ENCODE results near the gene PARD6G. TPM values are rescaled to one million over a fixed set of nuclear protein-coding genes. Genes with fewer than 3 reads are reported as not detected.

Gene PARD6G
- total and polyA plus RNA-seq, 8 donors: 0.42 to 2.2 (median 1.2) TPM

GRCh38 chr18:80231616-80232015, 15.7 kb downstream of the PARD6G start:
- FAIRE-seq: no peak
- Histone ChIP-seq H3K4me1 (no peaks in the 10 kb centered on the region), H3K27me3 (no peaks in the 10 kb centered on the region), H3K9me3 (no peaks in the 10 kb centered on the region), H3K36me3 (no peaks in the 10 kb centered on the region), H3K4me3 (no peak overlapping the region), H3K27ac (no peak overlapping the region)
- 94 to 96% methylated on average over 7 of the region's 7 CpGs for WGBS, 2 donors
- intact Hi-C loops (cut with DNase I): no loop called here
- TF ChIP-seq CTCF (IDR thresholded peaks at IDR 0.05): no peak
- DNase-seq: peak in 1 of 6 donors; percentile 2
- no peak for ATAC-seq

- Histone ChIP-seq H3K27me3 (no peaks in the 10 kb centered on the region), H3K9me3 (no peaks in the 10 kb centered on the region), H3K36me3 (no peaks in the 10 kb centered on the region), H3K4me3 (no peak overlapping the region), H3K4me1 (no peaks in the 10 kb centered on the region), H3K27ac (no peak overlapping the region)
- no peak for ATAC-seq
- 80 to 88% methylated on average over 8 of the region's 8 CpGs for WGBS, 2 donors
- DNase-seq: peak in 1 of 6 donors; percentile 2
- intact Hi-C loops (cut with DNase I): no loop called here
- FAIRE-seq: no peak
- TF ChIP-seq CTCF (IDR thresholded peaks at IDR 0.05): no peak
These were observed 16.2 kb downstream of the PARD6G start for GRCh38 chr18:80231151-80231550.

- Histone ChIP-seq H3K36me3 (no peaks in the 10 kb centered on the region), H3K27ac (no peak overlapping the region), H3K4me3 (no peak overlapping the region), H3K9me3 (no peaks in the 10 kb centered on the region), H3K27me3 (no peaks in the 10 kb centered on the region), H3K4me1 (no peaks in the 10 kb centered on the region)
- intact Hi-C loops (cut with DNase I): no loop called here
- ATAC-seq (no peak), DNase-seq (no peak), FAIRE-seq (no peak)
- TF ChIP-seq CTCF (IDR thresholded peaks at IDR 0.05): no peak
- WGBS, 2 donors: 87 to 92% methylated on average over 22 of the region's 22 CpGs
These were observed 17.3 kb downstream of the PARD6G start for GRCh38 chr18:80229766-80230745.

- Histone ChIP-seq H3K27me3 (no peaks in the 10 kb centered on the region), H3K9me3 (no peaks in the 10 kb centered on the region), H3K27ac (no peak overlapping the region), H3K4me1 (no peaks in the 10 kb centered on the region), H3K4me3 (no peak overlapping the region), H3K36me3 (no peaks in the 10 kb centered on the region)
- FAIRE-seq (no peak), DNase-seq (no peak), ATAC-seq (no peak)
- TF ChIP-seq CTCF (IDR thresholded peaks at IDR 0.05): no peak
- intact Hi-C loops (cut with DNase I): no loop called here
- WGBS, 2 donors: 65 to 83% methylated on average over 3 of the region's 3 CpGs
These were observed 18.0 kb downstream of the PARD6G start for GRCh38 chr18:80229363-80229762.

Measured in pancreas (tissue), 10 donors.